ENCODE results near the gene MATN3.
"Not testable (repeated sequence)": the region's sequence is repeated elsewhere in the genome, so short reads cannot be mapped to it uniquely, and the experiment has no call there.

MATN3 gene

DNA sequence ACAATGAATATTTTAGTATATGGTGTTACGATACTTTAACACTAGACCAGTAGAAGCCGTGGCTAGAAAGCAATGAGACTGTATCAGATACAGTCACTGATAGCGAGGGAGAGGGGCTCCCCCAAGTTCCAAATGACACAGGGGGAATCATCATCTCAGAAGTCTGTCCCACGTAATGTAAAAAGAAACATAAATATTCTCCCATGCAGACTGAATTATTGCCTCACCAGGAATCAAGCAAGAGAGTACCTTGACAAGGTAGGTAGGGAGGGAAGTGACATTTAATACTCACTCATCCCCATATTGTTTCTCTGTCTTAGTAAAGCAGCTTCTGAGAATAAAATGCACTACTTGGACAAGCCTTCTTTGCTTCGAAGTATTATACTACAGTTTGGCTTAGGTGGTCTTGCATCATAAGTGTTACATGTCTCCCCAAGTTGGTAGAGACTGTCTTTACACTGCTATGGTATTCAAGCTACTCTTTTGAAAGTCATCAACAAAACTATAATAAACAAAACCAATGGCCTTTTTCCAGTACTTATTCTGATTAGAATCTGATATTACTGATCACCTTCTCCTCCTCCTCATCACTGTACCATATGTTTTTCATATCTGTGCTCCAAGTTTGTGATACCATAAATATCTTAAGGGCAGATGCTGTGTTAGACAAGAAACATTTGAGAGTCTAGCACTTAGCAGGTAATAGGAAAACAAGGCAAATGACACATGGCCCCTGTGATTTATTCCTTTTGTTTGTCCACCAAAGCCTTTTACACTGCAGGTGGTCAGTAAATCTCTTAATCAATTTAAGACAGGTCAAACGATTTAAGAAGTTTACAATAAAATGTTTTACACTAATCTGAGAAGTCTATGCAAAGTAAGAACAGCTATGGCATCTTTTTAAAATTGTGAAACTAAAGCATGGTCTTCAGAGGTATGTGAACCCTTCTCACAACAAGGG lies 36.3 kb upstream of the MATN3 start:
- no peak for DNase-seq (ENCODE audit: low read depth)
- TF ChIP-seq, protein P1, sequence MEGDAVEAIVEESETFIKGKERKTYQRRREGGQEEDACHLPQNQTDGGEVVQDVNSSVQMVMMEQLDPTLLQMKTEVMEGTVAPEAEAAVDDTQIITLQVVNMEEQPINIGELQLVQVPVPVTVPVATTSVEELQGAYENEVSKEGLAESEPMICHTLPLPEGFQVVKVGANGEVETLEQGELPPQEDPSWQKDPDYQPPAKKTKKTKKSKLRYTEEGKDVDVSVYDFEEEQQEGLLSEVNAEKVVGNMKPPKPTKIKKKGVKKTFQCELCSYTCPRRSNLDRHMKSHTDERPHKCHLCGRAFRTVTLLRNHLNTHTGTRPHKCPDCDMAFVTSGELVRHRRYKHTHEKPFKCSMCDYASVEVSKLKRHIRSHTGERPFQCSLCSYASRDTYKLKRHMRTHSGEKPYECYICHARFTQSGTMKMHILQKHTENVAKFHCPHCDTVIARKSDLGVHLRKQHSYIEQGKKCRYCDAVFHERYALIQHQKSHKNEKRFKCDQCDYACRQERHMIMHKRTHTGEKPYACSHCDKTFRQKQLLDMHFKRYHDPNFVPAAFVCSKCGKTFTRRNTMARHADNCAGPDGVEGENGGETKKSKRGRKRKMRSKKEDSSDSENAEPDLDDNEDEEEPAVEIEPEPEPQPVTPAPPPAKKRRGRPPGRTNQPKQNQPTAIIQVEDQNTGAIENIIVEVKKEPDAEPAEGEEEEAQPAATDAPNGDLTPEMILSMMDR (IDR thresholded peaks at IDR 0.05; ENCODE audit: insufficient read depth, low read depth, low read length, missing control alignments): no peak
- peak overlapping the region; percentile 93 for H3K4me3 ChIP-seq (ENCODE audit: low read length)

DNA sequence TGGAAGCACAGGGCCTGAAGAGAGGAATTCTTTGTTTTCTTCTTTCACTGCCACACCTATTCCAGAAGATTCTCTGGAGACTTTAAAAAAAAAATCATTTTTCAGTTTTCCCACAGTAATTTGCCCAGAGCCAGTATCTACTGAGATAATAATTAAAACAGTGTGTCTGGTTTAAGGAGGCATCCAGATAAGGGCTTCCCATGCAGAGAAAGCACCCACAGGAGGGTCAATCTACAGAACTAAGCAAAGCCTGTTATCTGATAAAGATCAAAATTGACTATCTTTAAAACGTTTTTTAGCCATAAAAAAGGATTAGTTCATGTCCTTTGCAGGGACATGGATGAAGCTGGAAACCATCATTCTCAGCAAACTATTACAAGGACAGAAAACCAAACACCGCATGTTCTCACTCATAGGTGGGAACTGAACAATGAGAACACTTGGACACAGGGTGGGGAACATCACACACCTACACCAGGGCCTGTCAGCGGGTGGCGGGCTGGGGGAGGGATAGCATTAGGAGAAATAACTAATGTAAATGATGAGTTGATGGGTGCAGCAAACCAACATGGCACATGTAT lies 33.3 kb upstream of the MATN3 start:
- H3K4me3 ChIP-seq (ENCODE audit: low read length); DNase-seq (ENCODE audit: low read depth): not testable (repeated sequence)

DNA sequence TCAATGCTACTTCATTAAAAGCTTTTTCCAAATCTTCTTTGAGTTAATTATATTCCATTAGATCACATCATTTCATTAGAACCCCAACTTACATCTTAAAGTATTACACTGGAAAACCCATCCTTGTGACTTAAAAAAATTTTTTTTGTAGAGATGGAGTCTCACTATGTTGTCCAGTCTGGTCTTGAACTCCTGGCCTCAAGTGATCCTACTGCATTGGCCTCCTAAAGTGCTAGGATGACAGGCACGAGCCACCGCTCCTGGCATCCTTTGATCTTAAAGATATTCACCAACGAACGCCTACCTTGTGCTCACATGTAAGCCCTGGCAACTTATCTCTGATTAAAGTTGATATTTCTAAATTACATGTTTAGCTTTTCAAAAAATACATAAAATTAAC lies 32.3 kb upstream of the MATN3 start:
- DNase-seq (ENCODE audit: low read depth): no peak
- TF ChIP-seq, protein P1 (IDR thresholded peaks at IDR 0.05; ENCODE audit: insufficient read depth, low read depth, low read length, missing control alignments): no peak
- H3K4me3 ChIP-seq (ENCODE audit: low read length): no peak overlapping the region

DNA sequence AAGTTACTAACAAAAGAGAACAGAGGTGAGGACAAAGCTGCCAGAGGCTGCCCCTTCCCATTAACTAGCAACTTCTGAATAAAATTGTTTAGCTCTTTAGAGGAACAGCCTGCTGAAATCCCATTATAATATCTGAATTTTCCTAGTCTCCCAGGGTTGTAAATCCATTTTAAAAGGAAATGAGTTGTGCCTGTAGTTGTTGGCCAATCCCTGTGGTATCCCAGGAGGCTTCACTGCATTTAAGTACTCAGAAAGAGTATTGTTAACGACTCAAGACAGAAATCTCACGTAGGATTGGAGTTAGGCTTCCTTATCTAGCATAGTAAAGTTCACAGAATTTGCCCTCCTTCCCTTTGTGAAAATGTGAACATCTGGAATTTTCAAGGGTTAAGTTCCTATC lies 30.1 kb upstream of the MATN3 start:
- DNase-seq (ENCODE audit: low read depth): peak; percentile 10
- TF ChIP-seq, protein P1 (IDR thresholded peaks at IDR 0.05; ENCODE audit: insufficient read depth, low read depth, low read length, missing control alignments): no peak
- no peak overlapping the region for H3K4me3 ChIP-seq (ENCODE audit: low read length)

DNA sequence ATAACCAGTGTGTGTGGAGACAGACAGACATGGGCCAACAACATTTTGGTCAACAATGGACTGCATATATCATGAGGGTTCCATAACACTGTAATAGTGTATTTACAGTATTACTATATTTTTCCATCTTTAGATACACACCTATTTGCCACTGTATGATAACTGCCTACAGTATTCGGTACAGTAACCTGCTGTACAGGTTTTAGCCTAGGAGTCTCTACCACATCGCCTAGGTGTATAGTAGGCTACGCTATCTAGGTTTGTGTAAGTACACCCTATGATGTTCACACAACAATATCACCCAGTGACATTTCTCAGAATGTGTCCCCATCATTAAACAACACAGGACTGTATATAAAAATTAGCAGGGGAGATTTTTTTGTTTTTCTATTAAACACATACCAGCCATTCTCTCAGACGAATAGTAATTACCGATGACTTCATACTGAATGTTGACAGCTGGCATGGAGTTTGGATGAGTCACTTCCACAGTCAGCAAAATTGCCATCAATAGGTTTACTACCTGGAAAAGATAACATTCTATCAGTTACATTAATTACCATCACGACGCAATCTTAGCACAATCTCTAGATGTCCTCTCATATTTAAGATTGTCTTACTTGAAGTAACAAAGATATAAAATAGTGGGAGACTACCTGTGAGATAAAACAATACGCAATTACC lies 28.2 kb upstream of the MATN3 start:
- TF ChIP-seq, protein P1 (IDR thresholded peaks at IDR 0.05; ENCODE audit: insufficient read depth, low read depth, low read length, missing control alignments): no peak
- peak; percentile 83 for DNase-seq (ENCODE audit: low read depth)
- no peak overlapping the region for H3K4me3 ChIP-seq (ENCODE audit: low read length)

DNA sequence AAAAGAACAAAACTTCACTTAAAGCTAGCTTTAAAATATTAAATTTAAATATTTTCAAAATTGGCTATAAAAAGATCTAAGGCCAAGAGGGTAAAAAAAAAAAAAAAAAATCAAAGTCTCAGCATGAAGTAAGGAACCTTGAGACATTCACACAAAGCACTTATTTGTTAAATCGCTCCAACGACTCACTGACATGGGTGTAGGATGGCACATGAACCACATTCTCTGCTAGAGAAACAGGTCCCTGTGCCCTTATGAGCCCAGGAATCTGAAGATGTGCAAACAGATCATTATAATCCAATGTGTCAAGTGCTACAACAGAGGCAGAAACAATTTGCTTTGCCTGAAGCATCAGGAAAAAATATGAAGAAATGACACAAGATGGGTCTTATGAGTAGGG lies 25.2 kb upstream of the MATN3 start:
- TF ChIP-seq, protein P1 (IDR thresholded peaks at IDR 0.05; ENCODE audit: insufficient read depth, low read depth, low read length, missing control alignments): no peak
- DNase-seq (ENCODE audit: low read depth): no peak
- no peak overlapping the region for H3K4me3 ChIP-seq (ENCODE audit: low read length)

DNA sequence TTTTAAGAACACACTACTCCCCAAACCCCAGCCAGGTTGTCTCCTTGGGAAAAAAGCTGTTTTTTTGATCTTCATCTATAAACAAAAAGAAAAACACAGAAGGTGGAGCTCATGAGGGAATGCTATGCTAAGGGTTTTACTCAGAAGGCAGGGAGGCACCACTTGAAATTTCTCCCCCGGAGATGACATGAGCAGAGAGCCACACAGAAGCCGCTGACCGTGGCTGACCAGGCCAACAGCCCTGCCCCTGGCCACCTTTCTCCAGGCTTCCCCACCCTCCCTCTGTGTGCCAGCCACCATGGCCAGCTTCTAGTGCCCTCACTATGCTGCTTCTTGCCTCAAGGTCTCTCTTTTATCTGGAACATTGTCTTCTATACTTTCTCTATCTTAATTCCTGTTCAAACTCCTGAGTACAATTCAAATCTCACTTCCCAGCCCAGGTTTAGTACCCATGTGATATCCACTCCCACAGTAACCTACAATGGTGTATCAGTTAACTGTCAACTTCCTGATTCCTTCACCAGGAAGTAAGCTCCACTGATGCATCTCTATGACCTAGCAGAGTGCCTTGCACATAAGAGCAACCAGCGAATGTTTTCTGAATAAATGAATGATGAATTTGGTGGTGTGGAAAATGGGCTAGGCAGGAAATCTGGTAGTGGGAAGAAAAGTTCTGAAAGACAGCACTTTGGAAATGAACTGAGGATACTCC lies 23.6 kb upstream of the MATN3 start:
- TF ChIP-seq, protein P1 (IDR thresholded peaks at IDR 0.05; ENCODE audit: insufficient read depth, low read depth, low read length, missing control alignments): no peak
- no peak for DNase-seq (ENCODE audit: low read depth)
- H3K4me3 ChIP-seq (ENCODE audit: low read length): no peak overlapping the region

Measured in epithelial cell of esophagus (primary cell).